ENCODE measurements around the gene IYD.

The IYD gene

DNA sequence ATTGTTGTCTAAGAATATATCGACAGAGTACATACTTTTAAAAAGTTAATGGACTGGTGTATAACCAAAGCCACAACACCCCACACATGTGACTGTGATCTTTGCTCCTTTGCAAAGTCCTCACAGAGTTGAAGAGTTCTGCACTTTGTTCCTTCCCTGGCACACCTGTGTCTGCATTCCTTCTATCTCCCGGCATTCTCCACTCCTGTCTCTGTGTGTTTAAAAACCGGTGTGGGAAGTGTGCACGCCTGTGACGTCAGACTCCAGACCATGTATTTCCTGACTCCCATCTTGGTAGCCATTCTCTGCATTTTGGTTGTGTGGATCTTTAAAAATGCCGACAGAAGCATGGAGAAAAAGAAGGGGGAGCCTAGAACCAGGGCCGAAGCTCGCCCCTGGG is at the start of gene IYD:
Gene IYD, plus strand, starts transcription at position 251 of the 400 bp plus-strand sequence. Its CDS starts 20 bp downstream, at position 271.
- DNase-seq (ENCODE audit: low spot score), result no peak

- no peak for DNase-seq (ENCODE audit: low spot score)
Measured at GRCh38 chr6:150319924-150320323, 48.9 kb upstream of the IYD start.

GRCh38 chr6:150320442-150320841 is 48.4 kb upstream of the IYD start:
- no peak for DNase-seq (ENCODE audit: low spot score)

DNA sequence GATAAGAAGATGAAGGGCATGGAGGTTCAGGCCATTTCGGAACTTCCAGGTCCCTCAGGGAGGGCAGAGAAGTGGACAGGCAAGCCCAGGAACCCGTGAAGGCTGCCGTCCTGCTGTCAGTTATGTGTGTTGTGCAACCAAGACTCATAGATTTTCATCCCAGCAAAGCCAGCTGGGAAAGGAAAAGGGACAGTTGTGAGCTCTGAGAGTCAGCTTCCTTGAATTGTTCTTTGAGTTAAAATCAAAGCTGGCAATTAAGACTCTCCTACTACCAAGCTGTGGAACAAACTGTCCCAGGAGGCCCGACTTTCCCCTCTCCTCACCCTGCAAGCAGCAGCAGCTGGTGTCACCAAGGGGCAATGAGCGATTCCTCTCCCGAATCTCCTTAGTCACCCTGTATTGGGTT is 46.3 kb upstream of the IYD start:
- DNase-seq (ENCODE audit: low spot score), result no peak

DNA sequence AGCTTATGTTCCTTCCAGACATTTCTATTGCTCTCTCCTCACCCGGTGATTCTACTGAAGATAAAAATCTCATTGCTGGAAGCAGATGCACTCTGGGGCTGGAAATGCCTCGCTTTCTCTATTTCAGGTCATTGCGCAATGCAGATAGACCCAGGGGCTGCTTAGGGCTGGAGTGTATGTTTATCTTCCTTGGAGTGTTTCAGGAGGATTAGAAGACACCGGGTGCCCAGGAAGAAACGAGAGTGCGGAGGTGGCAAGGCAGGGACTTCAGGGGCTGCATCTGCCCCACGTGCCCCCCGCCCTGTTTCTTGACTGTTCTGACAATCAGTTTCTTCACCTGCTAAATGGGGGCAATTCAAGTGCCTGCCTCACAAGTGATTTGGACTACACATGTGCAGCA is 45.6 kb upstream of the IYD start:
- no peak for DNase-seq (ENCODE audit: low spot score)

DNA sequence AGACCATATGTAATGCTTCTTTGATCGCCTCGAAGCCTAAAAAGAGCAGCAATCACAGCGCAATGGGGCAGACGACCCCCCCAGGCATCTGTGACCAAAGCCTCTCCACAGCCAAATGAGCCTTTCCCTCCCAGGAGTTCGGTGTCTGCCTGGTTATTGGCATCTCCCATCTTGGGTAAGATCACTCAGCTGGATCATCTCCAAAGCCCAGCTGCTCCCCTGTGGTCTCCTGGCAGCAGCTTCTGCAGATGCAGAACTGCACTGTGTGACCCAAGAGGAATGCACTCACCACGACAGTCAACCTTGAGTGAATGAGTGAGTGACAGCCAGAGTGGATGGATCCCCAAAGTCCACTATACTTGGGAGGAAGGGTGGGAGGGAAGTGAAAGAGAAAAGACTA is 44.8 kb upstream of the IYD start:
- peak; percentile 75 for DNase-seq (ENCODE audit: low spot score)

- peak; percentile 89 for DNase-seq (ENCODE audit: low spot score)
Measured at GRCh38 chr6:150325066-150325772, 43.6 kb upstream of the IYD start.

GRCh38 chr6:150327117-150327774 is 41.6 kb upstream of the IYD start:
- no peak for DNase-seq (ENCODE audit: low spot score)

DNA sequence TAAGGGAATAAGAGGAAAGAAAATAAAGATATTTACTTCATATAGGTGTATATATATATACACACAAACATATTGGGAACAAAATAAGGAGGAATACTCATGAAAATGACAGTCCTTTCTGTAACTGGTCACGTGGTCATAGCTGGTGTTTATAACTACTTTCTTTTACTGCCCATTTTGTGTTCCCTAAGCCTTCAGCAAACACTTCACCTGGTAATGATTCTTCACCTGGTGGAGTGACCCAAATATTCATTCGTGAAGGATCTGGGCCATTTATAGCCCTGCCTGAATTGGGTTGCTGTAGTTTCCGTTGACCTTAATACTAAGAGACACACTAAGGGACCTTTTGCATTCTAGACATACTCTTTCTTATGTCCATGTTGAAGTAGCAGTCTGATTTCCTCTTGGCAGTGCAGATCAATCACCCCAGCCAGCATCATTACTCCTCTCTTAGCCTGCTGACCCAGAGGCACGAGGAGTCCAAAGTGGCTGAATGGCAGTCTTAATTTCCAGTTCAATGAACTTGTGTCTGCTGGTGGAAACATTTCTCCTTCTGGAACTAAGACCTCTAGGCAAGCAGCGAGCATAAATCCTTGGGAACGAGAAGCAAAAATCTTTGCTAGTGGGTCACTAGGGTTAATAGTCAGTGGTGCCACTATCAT is 39.9 kb upstream of the IYD start:
- DNase-seq (ENCODE audit: low spot score), result no peak

GRCh38 chr6:150331344-150331743 is 37.5 kb upstream of the IYD start:
- no peak for DNase-seq (ENCODE audit: low spot score)

- DNase-seq (ENCODE audit: low spot score), result no peak
Measured at GRCh38 chr6:150332939-150333584, 35.8 kb upstream of the IYD start.

- no peak for DNase-seq (ENCODE audit: low spot score)
Measured at GRCh38 chr6:150333585-150333941, 35.2 kb upstream of the IYD start.

GRCh38 chr6:150334790-150335783 is 33.7 kb upstream of the IYD start:
- peak; percentile 69 for DNase-seq (ENCODE audit: low spot score)

DNA sequence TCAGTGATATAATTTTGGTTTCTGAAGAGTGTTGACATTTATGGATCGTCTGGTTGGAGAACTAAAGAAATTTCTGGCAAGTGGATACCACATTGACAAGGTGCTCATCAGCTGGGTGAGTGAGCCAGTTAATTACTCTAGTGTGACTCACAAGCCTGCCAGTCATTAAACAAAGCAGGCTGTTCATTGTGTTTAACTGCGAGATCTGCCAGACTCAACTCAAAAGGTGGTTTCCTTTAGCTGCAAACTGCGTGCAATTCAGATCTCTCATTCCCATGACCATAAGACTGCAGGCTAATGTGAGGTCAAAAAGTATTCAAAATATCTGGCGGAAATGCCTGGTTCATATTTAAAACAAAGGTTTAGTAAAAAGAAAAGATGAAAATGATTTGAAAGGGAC is 32.5 kb upstream of the IYD start:
- DNase-seq (ENCODE audit: low spot score), result peak; percentile 80

DNA sequence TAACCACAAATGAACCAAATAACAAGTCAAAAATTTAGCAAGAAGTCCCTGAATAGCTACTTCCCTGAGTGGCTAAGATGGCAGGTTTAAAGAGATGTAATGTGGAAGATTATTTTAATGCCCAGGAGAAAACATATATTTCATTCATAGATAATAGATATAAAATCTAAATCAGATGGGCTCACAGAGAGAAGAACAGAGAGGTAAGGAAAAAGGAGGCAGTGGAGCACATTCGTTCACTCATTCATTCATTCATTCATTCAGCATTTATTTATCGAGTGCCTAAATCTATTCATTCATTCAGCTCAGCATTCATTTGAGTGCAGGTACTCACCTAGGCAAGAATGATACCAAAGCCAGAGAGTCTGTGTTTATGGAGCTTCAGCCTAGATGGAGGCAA is 32.1 kb upstream of the IYD start:
- DNase-seq (ENCODE audit: low spot score), result no peak

GRCh38 chr6:150342126-150342525 is 26.7 kb upstream of the IYD start:
- DNase-seq (ENCODE audit: low spot score), result no peak

DNA sequence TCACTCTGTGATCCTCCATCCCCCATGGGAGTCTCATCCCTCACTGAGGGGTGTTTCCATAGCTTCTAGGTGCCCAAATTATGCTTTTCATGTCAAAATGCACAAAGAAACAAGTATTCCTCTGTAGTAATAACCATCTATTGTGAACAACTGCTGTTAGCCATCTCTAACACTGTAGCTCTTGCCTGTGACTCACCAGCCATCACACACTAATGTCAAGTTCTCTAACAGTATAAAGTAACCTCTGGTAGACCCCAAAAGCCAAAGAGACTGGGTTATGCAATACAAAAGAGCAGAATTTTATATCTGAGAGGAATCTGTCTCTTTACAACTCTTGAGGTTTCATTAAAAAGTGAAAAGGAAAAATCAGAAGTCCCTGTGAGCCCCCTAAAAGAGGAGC is 25.4 kb upstream of the IYD start:
- DNase-seq (ENCODE audit: low spot score), result no peak

GRCh38 chr6:150345781-150346180 is 23.0 kb upstream of the IYD start:
- peak; percentile 63 for DNase-seq (ENCODE audit: low spot score)

DNA sequence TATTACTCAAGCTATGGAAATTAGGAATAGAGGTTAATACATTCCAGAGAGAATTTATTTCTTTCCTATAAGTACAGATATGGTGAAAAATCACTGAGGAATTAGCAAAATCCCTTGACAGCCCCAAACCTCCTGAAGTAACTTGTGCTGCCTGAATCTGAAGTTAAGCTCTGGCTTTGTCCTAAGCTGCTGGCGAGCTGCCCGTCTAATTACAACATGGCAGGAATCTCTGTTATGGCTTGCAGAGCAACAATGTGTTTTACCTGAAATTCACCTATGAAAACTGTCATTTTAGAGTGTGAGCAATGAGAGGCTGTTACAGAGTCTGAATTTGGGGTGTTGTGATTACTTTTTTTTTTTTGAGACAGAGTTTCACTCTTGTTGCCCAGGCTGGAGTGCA is 22.5 kb upstream of the IYD start:
- DNase-seq (ENCODE audit: low spot score), result no peak

GRCh38 chr6:150347845-150348244 is 21.0 kb upstream of the IYD start:
- DNase-seq (ENCODE audit: low spot score), result no peak

DNA sequence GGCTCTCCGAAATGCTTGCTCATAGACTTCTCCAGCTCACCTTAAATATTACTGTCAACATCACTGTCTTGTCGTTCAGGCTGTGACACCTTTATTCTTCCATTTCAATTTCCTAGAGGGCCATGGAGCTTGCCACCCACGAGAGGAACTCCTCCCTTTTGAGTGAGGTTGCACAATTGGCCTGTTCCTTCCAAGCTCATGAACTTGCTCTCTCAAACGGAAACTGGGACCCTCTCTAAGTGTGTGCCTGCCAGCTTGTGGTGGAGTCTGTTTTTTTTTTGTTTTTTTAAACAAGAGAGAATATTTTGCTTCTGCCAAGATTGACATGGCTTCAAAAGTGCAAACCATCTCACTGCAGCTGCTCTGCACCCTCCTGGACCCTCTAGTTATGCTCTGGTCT is 19.3 kb upstream of the IYD start:
- DNase-seq (ENCODE audit: low spot score), result no peak

Data from kidney tubule cell (primary cell).